GM21515 (cell line): Measurements from ENCODE around the gene PRRC2A.
"Not testable (repeated sequence)": the region's sequence is repeated elsewhere in the genome, so short reads cannot be mapped to it uniquely, and the experiment has no call there.

Experiments used
- ATAC-seq: cut with Tn5 transposase; IDR thresholded peaks from one replicate; pipeline ENCODE4 v1.9.1; 2021; ENCODE audit not compliant: unreplicated experiment

PRRC2A gene

DNA sequence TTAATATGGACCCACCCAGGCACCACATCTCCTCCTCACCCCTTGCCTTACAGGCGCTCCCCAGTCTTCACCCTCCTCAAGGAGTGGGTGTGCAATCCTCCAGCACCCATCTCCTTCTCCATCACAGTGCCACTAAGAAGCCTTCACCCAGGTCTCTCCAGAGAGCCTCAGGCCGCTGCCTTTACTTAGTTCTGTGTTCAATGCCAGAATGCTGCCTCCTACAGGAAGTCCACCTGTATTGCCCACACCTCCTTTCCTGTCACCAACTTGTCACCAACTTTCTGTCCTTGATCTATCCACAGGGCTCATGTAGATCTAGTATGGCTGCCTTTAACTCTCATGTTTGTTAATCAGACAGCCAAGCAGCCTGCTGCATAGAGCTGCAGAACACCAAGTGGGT, 35.0 kb upstream of the PRRC2A start:
- ATAC-seq, result no peak

DNA sequence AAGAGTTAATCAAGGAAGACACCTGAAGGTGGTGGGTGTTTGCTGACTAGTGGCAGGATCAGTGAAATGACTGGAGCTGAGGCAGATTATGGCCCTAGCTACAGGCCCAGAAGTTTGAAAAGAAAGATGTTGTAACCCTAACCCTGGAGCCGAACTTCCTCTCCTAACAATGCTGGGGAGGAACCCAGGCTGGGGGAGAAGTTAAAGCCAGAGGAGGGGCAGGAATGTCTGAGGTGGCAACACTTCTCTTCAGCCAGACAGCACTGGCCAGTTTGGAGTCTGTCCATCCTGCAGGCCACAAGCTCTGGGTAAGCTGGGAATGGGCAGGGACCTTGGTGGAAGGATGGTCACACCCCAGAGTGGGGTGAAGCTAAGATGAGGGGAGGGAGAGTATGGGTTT, 34.5 kb upstream of the PRRC2A start, which contains the start of gene LST1:
LST1 (plus strand) TSS at position 270 of the 400 bp plus-strand sequence. CDS start 1,023 bp downstream, outside the sequence.
- no peak for ATAC-seq

DNA sequence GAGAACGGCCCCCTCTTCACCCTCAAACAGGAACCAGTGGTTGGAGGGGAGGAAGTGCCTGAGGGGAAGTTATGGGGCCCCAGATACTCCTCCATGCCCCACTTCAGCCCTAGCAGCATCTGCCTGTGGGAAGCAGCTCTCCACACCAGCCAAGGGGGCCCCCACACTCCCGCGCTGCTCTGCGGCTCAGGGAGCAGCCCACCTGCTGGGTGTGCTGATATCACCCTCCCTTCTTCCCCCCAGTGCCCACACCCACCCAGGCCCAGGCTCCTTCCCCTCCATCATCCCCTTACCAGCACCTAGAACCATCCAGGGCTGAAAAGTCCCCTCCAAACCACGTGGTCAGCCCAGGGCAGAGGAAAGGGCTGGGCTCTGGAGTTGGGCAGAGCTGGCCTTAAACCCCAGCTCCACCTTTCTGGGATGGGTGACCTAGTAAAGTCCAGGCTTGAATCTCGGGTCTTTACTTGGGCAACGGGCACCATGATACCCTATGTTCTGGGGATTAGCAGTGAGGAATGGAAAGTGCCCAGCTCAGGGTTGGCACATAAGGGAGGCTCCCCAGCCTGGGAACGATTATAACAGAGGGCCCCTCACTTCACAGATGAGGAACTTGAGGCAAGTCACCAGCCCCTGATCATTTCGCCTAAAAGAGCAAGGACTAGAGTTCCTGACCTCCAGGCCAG, 33.8 kb upstream of the PRRC2A start:
- ATAC-seq, result no peak

DNA sequence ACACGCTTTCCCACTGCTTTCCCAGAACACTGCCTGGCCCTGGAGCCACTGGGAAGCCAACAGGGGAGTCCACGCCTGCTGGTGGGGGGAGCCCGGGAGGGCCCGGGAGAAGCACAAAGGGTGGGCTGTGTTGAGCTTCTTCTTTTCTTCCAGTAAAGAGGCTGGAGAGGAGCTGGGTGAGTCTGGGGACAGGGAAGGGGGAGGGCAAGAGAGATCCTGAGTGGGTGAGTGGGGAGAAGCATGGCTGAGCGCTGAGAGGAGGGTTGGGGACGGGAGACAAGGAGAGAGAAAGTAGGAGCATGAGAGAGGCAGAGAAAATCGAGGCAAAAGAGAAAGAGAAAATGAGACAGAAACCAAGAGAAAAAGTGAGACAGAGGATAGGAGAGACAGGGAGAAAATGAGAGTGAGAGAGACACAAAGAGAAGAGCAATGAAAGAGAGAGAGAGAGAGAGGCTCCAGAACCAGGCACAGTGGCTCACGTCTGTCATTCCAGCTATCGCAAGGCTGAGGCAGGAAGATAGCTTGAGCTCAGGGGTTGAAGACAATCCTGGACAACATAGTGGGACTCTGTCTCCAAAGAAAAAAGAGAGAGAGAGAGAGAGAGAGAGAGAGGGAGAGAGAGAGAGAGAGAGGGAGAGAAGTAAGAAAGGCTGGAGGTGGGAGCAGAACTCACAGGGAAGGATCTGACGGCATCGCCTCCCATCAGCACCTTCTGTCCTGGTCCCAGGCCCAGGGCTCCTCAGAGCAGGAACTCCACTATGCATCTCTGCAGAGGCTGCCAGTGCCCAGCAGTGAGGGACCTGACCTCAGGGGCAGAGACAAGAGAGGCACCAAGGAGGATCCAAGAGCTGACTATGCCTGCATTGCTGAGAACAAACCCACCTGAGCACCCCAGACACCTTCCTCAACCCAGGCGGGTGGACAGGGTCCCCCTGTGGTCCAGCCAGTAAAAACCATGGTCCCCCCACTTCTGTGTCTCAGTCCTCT, 32.4 kb upstream of the PRRC2A start:
- ATAC-seq, result no peak

DNA sequence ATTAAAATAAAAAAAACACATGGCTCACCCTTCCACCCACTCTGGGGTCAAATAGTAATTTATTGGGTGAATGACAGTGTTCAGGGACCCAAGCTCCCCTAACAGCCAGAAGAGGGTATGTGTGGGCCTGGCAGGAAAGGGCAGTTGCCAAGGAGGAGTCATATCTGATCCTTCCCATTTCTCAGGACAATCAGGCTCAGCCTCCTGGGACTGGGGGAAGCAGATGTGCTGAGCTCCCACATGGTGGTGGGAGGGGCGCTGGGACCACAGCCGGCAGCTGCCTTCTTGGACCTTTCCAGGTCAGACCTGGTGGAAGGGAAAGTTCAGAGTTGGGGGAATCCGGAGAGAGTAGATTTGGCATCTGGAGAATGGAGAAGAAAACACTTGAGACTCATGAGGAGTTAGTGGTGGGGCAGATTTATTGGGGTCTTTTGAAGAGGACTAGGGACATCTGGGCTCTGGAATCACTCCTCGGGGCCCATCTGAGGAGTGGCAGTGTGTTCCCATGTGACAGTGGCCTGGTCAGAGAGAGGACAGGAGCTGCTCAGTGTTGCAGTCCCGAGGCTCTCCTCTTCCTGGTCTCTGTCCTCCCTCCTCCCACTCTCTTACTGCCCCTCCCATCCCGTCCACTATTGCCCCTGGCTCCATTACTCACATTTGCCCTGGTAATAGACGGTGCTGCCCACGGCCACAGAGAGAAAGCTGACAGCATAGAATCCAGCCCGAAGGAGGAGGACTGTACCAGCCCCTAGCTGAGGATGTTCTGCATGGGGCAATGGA, 31.5 kb upstream of the PRRC2A start:
- no peak for ATAC-seq

DNA sequence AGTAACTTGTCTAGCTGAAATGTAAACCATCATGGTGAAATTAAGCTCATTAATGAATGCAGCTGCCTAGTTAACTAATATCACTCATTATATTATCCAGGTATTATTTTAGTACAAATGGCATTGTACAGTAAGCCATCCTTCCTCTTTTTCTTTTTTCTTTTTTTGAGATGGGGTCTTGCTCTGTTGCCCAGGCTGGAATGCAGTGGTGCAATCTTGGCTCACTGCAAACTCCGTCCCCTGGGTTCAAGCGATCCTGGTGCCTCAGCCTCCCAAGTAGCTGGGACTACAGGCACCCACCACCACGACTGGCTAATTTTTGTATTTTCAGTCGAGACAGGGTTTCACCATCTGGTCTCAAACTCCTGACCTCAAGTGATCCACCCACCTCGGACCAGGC, 29.8 kb upstream of the PRRC2A start:
- not testable (repeated sequence) for ATAC-seq

DNA sequence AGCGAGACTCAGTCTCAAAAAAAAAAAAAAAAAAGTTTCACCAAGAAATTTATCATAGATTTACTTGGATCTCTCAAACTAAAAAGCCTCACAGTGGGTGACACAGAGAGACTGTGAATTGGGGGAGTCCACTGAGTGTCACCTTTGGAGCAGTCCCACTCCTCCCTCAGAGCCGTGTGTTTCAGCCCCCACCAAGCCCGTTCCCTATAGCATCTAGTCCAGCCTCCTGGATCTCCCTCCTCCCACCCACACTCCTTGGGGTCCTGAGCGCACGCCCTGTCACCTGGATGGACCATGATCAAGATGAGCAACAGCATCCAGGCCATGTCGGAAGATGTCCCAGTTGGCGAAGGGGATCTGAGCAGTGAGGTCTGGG, 28.1 kb upstream of the PRRC2A start:
- no peak for ATAC-seq

DNA sequence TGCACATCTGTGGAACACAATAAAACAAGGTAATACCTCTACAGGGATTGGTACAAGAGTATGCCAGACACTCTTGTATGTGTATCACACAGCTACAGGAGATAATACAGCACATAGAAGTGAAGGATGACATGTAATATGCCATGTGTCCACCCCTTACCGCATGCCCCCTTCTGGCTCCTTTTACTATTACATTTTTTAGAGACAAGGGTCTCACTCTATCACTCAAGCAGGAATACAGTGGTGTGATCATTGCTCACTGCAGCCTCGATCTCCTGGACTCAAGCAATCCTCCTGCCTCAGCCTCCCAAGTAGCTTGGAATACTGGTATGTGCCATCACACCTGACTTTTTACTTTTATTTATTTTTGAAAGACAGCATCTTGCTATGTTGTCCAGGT, 23.5 kb upstream of the PRRC2A start:
- ATAC-seq, result no peak

DNA sequence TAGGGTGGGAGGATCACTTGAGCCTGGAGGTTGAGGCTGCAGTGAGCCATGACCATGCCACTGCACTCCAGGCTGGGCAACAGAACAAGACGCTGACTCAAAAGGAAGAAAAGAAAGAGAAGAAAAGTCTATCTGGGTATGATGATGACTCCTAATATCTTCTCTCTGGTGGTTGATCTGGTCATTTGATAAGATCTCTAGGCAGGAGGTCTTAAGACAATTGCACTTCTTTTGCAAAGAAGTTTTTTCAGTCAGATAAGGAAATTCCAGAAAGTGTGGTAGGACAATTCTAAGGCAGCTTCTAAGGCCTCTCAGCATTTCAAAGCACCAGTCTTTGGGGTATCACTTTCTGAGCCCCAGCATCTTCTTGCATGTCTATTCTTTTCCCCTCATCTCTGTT, 13.2 kb upstream of the PRRC2A start:
- ATAC-seq, result no peak

DNA sequence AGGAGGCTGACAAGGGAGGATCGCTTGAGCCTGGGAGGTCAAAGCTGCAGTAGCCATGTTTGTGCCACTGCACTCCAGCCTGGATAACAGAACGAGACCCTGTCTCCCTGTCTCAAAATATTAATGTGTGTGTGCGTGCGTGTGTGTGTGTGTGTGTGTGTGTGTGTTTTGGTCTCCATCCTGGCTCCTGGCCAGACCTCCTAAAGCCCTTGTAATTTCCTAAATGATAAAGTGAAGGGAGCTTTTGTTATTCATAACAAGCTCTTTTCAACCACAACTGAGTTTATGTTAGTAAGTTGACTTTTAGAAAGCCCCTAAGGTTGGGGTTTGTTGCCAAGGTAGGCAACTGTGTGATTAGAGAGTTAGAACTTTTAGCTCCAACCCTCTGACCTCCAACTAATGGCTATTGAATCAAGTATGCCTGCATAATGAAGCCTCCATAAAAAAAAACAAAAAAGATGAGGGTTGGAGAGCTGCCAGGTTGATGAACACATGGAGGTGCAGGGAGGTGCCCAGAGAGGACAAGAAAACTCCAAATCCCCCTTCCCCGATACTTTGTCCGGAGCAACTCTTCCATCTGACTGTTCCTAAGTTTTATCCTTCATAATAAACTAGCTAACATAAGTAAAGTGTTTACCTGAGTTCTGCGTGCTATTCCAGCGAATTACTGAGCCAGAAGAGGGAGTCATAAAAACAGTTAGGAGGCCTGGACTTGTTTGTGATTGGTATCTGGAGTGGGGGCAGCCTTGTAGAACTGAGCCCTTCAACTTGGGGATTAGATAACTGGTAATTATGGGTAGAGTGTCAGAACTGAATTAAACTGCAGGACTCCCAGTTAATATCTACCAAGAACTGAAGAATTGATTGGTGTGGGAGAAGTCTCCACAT, 10.8 kb upstream of the PRRC2A start:
- ATAC-seq, result no peak

DNA sequence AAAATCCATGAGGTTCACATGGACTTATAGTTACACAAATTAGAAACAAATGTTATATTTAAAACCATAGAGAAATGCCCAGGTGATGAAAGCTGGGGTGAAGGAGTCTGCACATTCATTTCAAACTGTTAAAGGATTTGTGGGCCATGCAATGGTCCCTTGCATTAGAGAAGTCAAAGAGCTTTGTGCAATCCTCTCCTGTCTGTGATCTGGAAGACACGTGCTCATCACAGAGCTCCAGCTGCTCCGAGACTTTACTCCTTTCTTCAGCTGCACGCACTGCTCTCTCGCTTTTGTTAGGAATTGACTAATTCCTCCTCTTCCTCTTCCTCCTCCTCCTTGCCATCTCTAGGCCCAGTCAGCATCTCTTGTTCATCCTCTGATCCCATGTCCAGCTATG, 9.5 kb upstream of the PRRC2A start:
- no peak for ATAC-seq

DNA sequence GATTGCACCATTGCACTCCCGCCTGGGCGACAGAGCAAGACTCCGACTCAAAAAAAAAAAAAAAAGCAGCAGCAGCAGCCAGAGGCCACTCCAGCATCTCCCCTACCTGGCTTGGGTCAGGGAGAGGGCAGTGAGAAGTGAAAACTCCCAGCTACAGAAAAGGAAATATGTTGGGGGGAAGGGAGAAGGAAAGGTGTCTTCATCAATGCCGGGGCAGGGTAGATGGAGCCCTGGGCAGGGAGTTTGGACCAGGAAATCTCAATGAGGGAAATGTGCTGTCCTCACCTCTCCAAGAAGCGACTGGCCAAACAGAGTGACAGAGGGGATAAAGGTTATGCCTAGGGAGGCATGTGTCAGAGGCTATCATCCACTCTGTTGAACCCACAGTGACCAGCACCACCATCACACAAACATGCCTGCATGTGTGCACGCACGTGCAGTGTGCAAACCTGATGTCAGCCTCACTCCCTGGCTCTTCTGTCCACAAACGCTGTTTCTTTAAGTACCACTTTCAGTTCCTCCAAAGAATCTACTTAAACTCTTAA, 6.4 kb upstream of the PRRC2A start:
- no peak for ATAC-seq

DNA sequence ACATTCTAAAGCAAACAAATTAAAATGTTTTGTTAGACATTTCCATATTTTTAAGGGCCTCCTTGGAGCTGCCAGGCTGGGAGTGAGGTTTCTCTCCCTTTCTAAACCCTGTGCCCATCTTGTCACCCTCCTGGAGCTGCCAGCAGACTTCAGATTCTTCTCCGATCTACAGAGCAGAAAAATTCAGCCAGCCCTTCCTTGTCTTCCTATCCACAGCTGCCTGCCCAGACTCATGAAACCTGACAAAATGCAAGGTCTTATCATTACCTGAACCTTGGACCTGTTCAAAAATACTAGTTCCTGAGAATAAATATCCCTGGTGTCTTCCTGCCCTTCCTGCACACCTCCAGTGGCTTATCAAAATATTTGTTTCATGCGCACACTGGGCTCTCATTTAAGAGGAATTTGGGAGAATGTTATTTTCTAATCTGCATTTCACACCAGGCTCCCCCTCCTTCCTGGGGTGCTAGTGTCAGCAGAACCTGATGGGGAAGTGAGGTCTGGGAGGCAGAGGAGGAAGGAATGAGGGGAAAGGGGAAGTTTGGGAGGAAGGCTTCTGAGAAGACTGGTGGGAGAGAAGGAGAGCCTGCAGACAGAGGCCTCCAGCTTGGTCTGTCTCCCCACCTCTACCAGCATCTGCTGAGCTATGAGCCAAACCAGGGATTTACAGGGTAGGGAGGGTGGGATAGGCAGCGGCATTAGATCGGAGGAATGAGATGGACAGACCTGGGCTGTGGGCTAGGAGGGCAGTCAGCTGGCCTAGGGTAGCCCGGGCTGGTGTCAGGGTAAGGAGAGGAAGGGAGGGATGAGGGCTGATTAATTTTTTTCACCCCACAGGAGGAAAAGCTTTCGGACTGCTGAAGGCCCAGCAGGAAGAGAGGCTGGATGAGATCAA, 5.6 kb upstream of the PRRC2A start, which contains the start of gene AIF1:
AIF1 (plus strand) TSS at position 551 of the 895 bp plus-strand sequence; CDS start at position 647, 96 bp downstream.
- ATAC-seq, result no peak

DNA sequence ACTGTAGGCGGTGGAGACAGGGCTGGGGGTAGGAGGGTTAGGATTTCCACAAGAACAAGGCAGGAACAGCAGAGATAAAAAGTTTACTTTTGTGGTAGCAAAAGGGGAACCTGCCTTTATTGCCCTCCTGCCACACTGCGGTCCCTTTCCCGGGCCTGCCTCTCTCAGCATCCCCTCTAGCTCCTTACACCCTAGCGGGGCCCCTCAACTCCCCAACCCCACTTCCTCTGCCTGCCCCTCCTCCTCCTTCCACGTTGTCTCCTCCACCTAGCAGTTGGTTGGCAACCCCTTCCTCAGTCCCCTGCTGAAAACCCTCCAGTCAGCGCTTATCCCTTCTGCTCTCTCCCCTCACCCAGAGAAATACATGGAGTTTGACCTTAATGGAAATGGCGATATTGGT, 4.8 kb upstream of the PRRC2A start:
- ATAC-seq, result no peak

DNA sequence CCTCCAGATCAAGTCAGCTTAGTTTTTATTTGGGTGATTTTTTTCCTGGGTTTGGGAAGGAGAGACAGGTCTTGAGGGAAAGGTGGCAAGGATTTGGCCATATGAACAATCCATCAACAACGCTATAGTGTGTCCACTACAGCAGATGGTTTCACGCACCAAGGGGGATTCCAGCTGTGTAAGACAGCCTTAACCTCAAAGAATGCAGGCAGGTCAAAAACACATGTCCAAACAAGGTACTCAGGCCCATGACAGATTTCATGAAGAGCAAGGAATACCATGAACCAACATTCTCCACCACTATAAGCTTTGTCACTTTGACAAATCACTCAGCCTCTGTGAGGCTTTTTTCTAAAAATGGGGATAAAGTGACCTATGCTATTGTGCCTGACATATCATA, 3.5 kb upstream of the PRRC2A start:
- no peak for ATAC-seq

DNA sequence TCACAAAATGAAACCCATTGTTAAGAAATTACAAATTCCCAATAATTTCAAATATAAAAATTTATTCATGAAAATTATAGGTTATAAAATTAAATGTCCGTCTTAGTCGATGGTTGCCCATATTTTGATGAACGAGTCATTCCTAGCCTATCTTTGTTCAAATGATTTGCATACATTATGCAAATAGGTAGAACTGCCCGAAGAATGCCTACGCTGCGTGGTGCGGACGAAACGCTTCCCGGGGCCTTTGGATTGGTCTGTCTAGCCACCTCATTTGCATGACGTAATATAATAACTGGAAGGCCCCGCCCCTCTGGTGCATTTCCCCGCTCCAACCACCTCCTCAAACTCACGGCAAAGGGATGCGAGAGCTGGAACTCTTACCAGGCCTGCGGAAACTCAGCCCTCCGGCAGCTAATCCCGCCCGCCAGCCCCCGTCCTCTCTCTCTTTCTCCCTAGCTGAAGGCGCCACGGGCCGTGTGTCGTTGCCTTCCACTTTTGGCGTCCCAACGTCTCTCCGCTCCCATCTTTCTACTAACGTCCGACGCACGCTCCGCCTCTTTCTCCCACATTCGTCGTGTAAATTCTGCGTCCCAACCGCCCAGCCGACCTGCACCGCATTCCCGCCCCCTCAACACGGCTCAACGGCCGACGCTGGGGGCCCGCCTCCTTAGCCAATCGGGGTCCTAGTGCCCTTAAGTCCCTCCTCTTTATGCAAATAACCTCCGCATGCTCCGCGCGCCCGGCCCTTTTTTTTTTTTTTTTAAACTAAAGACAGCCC, 520 bp upstream of the PRRC2A start:
- ATAC-seq, result peak; percentile 79

DNA sequence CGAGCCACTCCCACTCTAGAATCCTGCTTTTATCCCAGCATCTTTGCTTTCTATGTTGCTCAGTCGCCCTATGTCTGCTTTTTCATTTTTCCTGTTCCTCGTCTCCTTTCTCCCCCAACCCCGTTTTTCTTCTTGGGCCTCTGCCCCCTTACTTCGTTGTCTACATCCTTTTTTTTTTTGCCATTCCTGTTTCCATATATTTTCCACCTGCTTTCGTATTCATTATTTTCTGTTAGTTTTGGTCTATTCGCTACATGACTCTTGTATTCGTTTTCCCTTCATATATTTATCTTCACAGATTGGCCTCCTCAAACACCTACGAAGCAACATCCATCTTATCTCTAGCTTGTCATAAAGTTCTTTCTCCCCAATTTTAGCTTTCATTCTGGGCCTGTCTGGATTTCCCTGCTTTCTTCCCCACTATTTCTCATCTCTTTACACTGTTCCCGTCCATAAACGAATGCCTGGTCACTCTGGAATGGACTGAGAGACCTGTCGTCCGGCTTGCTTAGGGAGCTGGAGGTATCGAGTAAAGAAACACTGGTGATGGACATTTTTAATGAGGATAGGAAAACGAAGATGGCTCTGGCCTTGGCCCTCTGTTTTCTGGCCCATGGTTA, 915 bp downstream of the PRRC2A start:
- ATAC-seq, result no peak

DNA sequence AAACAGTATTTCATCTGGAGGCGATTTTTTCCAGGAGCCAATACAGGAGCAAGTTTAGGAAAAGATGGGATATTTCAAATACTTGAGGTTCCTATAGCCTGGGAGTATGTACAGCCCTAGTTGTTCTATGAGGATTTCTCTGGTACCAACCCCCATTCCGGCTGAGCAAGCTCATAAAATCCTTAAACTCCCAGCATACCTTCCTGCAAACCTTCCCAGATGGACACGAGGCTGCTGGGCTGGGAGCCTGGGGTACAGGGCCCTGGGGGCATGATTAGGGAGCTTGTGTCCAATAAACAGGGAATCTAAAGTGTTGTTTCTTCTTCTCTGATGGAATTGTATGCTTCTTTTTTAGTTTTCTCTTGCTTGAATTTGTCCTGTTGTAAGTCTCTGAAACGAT, 1.5 kb downstream of the PRRC2A start:
- ATAC-seq, result no peak
